Spleen (tissue), 7 donors: ENCODE data around the gene ST7.
"Not testable (repeated sequence)": the region's sequence is repeated elsewhere in the genome, so short reads cannot be mapped to it uniquely, and the experiment has no call there.

ENCODE experiments used
- CTCF ChIP-seq, 11 experiments: fragments of 200-600 bp in 7 of 11; fragments of 450-650 bp in 4 of 11; sonication (generic) in 4 of 11; IDR thresholded peaks in 8 of 11; conservative IDR thresholded peaks in 3 of 11; 1 replicate in 7 of 11; 2 replicates in 4 of 11; pipeline versions ENCODE4 v1.4.0 to v1.8.0; 2016 to 2021; ENCODE audit warnings: antibody characterized with exemption in 11 of 11, inconsistent platforms in 4 of 11, mild to moderate bottlenecking in 1 of 11
- POLR2A ChIP-seq, 3 donors: fragments of 450-650 bp; IDR thresholded peaks; one replicate each; pipeline ENCODE4 v1.5.1; 2017; ENCODE audit warnings: antibody characterized with exemption in 3 of 3, mild to moderate bottlenecking in 1 of 3
- donor health status: DM: no; HTN: no; CAD: no; lungs with moderate emphysema.
- donor health status: DM: no; HTN: no; CAD: no.
- donor health status: DM: no; HTN: no; CAD: no.

GRCh38 chr7:117122036-117122435, 168.7 kb downstream of the ST7 start:
- not testable (repeated sequence) for TF ChIP-seq CTCF (IDR thresholded peaks at IDR 0.05 in 8 of 11, conservative IDR thresholded peaks at IDR 0.05 in 3 of 11); POLR2A (IDR thresholded peaks at IDR 0.05)
